OCI-M1 (cell line): ENCODE results near the gene ROBO1.
"Not testable (repeated sequence)": the region's sequence is repeated elsewhere in the genome, so short reads cannot be mapped to it uniquely, and the experiment has no call there.

Experiments used
- DNase-seq: peaks from one replicate; lab custom pipeline; 2025; lab: John Stamatoyannopoulos, UW

The ROBO1 gene

GRCh38 chr3:78794431-78794830 is 973.4 kb downstream of the ROBO1 start:
- no peak for DNase-seq

GRCh38 chr3:78792733-78793132 is 975.1 kb downstream of the ROBO1 start:
- no peak for DNase-seq

GRCh38 chr3:78792212-78792611 is 975.6 kb downstream of the ROBO1 start:
- DNase-seq = no peak

DNA sequence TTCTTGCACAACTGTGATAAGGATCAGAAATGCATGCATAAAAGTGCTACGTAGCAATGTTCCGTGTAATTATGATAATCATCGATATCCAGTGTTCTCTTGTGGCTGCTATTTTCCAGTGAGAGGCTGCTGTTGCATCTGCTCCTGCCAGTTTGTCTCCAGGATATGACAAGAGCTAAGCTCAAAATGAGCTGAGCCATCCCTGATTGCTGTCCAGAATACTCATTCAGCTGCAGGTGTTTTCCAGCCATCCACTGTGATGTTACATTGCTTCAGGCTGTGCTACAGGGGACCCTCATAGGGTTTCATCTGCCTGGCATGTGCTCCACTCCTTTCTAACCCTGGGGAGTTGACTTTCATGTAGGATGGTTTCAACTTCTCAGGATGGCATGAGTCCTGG is 976.0 kb downstream of the ROBO1 start:
- DNase-seq = no peak

- DNase-seq = no peak
These were observed 979.0 kb downstream of the ROBO1 start for GRCh38 chr3:78788839-78789238.

GRCh38 chr3:78785004-78785403 is 982.8 kb downstream of the ROBO1 start:
- DNase-seq = no peak

- no peak for DNase-seq
These were observed 986.4 kb downstream of the ROBO1 start for GRCh38 chr3:78781351-78781750.

- DNase-seq = no peak
These were observed 1001.9 kb downstream of the ROBO1 start for GRCh38 chr3:78765671-78766485.

GRCh38 chr3:78764634-78765033 is 1003.2 kb downstream of the ROBO1 start:
- no peak for DNase-seq

GRCh38 chr3:78762121-78762520 is 1005.7 kb downstream of the ROBO1 start:
- no peak for DNase-seq

DNA sequence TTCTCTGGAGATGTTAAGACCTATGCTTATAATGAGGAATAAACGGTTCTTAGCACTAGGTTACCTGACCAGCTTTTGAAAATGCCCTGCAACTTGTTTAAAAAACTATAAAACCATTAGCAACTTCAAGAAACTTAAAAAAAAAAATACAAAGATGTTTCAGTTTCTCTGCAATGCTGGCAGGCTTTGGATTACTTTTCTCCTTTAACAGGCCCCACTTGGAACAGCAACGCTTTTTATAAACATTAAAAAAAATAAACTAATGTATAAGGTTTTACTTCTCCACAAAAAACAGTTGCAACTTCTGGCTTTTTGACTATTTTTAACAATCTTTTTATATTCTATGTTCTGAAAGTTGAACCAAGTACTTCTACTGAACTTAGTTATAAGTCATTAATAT is 1006.7 kb downstream of the ROBO1 start:
- DNase-seq = no peak

GRCh38 chr3:78757731-78758130 is 1010.1 kb downstream of the ROBO1 start:
- no peak for DNase-seq

DNA sequence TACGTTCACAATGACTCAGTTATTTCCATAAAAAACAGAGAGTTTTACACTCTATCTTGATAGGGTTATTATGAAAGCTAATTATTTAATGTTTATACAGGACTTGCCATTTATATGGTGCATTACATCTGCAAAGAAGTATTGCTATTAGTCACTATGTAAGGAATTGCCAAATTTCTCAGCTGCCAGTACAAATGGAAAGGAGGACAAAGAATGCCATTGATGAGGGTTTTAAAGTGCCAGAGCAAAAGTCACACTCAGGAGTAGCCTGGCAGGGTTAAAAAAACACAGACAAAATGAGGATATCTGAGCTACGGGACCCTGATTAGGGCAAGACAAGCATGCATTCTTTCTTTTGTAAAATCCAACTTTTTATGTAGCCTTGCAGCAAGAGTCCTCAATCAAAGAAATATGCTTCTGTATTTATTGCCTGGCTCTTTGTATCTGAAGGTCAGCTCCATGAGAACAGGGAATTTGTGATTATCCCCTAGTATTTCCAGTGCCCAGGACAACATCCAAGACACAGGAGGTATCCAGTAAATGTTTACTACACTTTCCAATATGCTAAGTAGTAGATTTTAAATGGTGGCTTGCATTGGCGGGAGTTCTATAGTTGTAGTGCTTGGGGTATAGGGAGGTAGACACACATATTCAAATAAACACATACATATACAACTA is 1013.6 kb downstream of the ROBO1 start:
- DNase-seq = no peak

DNA sequence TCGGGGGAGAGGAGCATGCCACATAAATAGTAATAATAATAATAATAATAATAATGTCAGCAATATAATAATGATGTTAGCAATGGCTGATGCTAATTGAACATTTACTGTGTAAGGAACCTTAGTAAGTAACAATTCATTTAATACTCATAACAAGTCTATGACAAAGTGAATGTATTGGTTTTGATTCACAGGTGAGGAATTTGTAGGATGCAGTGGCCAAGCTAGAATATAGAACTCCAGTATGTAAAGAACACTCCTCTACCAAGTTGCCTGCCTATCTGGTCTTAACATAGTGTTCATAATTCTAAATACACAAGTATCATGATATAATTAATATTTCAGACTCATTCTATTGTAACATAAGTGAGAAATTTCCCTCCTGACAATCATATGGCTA is 1016.5 kb downstream of the ROBO1 start:
- no peak for DNase-seq

DNA sequence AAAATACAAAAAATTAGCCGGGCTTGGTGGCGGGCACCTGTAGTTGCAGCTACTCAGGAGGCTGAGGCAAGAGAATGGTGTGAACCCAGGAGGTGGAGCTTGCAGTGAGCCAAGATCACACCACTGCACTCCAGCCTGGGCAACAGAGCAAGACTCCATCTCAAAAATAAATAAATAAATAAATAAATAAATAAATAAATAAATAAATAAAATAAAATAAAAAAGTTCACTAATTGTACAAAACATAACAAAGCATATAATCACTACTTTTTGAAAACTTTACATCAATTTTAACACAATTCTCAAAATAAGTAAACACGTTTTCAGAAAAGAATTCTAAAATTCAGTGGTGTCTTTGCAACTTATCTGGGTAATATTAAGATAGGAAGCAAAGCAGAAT is 1017.5 kb downstream of the ROBO1 start:
- not testable (repeated sequence) for DNase-seq

GRCh38 chr3:78749056-78749455 is 1018.7 kb downstream of the ROBO1 start:
- DNase-seq = no peak

DNA sequence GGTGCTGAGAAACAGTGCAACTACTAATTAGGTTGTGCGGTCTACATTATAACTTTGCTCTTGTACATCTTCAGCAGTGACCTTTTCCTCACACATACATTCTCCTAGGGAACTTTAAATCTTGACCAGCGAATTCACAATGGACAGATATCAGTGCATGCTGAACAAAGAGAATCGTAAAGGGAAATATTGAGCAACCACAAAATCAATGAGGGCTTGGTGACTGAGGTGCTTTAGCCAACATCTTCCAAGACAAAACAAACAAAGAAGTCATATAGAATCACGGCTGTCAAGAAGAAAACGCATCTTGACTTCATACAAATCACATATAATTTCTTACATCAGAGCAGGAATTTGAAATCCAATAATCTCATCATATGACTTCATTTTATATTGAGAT is 1022.0 kb downstream of the ROBO1 start:
- DNase-seq = no peak

DNA sequence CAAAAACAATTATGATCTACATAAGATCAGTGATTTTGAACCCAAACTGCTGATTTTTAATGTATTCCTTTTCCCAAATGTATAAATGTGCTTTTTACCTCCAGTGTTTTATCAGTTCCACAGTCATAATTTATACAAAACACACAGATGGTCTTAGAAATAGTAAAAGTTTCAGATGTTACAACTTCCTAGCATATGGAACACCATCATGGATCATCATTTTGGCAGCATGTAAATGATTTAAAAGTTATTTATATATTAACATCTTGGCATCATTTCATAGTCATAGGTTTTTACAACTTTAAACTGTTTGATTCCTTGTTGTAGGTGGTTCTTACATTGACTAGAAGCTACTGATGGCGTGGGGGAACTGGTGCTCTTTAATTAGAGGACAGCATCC is 1025.3 kb downstream of the ROBO1 start:
- DNase-seq = no peak

GRCh38 chr3:78742041-78742440 is 1025.8 kb downstream of the ROBO1 start:
- DNase-seq = no peak

DNA sequence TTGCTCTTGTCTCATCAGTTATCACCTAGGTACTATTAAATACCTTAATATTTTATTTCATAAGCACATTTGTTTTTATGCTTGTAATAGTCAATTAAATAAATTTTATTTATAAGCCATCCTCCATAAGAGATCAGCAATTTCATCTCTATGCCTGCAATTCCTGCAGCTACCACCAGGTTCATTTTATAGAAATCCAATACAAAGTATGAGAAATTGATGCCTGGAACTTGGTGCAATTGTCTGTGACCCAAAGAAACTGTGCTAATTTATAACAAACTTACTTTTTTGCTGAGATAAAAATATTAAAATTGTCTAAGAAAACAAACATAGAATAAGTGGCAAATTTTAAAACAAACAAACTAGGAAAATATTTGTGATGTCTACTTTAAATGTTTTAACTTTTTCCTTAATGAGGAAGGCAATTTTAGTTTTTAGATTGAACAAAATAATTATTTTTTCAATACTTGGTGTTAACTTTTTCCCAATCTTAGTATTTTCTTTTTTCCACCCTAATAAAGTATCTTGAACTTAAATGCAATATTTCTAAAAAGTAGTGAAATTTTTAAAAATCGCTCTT is 1026.6 kb downstream of the ROBO1 start:
- peak; percentile 17 for DNase-seq

- no peak for DNase-seq
These were observed 1029.0 kb downstream of the ROBO1 start for GRCh38 chr3:78738833-78739232.

DNA sequence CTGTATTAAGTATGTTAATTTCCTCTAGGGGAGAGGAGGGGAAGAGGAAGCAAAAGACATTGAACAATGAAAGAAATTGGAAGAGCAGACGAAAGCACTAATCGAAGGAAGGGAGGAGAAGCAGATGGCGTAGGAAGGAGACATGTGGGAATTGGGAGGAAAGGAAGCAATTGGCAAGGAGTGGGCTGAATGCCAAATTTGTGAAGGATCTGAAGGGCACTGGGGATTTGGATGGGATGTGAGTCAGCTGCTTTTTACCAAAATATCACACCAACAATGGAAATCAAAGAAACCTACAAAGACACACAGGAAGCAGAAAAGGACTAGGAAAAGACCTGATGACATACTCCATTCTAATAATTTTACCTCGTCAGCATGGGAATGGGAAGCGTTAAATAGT is 1029.8 kb downstream of the ROBO1 start:
- DNase-seq = no peak

- no peak for DNase-seq
These were observed 1030.9 kb downstream of the ROBO1 start for GRCh38 chr3:78736863-78737262.
